GM06990 (cell line): ENCODE data around the gene EPHA6.
"Not testable (repeated sequence)": the region's sequence is repeated elsewhere in the genome, so short reads cannot be mapped to it uniquely, and the experiment has no call there.

ENCODE experiments used
- DNase-seq: peaks from one replicate; pipeline ENCODE4 v3.0.0-alpha.2; 2011; ENCODE audit not compliant: insufficient read length; ENCODE audit errors: extremely low read depth
- H3K27me3 ChIP-seq: replicated peaks from 2 replicates; pipeline ENCODE4 v1.6.0; 2011; ENCODE audit warnings: low read length; ENCODE audit not compliant: control insufficient read depth, insufficient read depth
- H3K36me3 ChIP-seq: 2 replicates; pipeline ENCODE4 v1.5.1; 2011; ENCODE audit warnings: low read length; ENCODE audit not compliant: control insufficient read depth, insufficient read depth
- H3K4me3 ChIP-seq: replicated peaks from 2 replicates; pipeline ENCODE4 v1.5.1; 2011; ENCODE audit warnings: low read depth, mild to moderate bottlenecking, control low read depth, low read length
- TF ChIP-seq, protein P1 (sequence below): IDR thresholded peaks from 2 replicates; pipeline ENCODE4 v1.5.1; 2011; ENCODE audit warnings: low read length, control low read depth, mild to moderate bottlenecking, inconsistent platforms; ENCODE audit not compliant: insufficient read depth, poor library complexity, severe bottlenecking

Gene EPHA6

GRCh38 chr3:97613139-97613538 lies 798.7 kb downstream of the EPHA6 start:
- Histone ChIP-seq H3K36me3 (no peaks in the 10 kb centered on the region), H3K4me3 (no peak overlapping the region), H3K27me3 (no peaks in the 10 kb centered on the region)
- DNase-seq, result no peak
- TF ChIP-seq, protein P1, sequence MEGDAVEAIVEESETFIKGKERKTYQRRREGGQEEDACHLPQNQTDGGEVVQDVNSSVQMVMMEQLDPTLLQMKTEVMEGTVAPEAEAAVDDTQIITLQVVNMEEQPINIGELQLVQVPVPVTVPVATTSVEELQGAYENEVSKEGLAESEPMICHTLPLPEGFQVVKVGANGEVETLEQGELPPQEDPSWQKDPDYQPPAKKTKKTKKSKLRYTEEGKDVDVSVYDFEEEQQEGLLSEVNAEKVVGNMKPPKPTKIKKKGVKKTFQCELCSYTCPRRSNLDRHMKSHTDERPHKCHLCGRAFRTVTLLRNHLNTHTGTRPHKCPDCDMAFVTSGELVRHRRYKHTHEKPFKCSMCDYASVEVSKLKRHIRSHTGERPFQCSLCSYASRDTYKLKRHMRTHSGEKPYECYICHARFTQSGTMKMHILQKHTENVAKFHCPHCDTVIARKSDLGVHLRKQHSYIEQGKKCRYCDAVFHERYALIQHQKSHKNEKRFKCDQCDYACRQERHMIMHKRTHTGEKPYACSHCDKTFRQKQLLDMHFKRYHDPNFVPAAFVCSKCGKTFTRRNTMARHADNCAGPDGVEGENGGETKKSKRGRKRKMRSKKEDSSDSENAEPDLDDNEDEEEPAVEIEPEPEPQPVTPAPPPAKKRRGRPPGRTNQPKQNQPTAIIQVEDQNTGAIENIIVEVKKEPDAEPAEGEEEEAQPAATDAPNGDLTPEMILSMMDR, result no peak

DNA sequence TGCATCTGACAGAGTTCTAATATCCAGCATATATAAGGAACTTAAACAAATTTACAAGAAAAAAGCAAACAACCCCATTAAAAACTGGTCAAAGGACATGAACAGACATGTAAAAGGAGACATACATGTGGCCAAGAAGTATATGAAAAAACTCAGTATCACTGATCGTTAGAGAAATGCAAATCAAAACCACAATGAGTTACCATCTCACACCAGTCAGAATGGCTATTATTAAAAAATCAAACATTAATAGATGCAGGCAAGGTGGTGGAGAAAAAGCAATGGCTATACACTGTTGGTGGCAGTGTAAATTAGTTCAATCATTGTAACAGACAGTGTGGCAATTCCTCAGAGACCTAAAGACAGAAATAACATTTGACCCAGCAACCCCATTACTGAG lies 806.1 kb downstream of the EPHA6 start:
- not testable (repeated sequence) for H3K36me3 ChIP-seq, DNase-seq, H3K27me3 ChIP-seq, H3K4me3 ChIP-seq

DNA sequence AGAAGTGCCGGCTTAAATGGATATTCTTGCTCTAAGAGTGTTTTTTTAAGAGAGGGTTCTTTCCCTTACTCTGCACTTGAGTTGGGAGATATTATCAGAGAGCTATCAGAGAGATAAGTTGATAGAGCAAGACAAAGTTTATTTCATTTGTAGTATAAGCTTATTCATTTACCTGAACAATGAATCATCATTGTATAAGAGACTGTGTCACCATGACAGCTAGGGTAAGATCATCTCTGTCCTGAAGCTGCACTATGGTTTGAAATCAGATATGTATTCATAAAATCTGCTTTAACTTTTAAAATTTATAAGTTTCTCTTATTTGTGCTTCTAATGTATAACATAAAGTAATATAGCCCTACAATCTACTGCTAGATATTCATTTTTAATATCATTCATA lies 822.1 kb downstream of the EPHA6 start:
- Histone ChIP-seq H3K27me3 (no peaks in the 10 kb centered on the region; the same call in 1 of the 2 replicates), H3K36me3 (no peaks in the 10 kb centered on the region), H3K4me3 (no peak overlapping the region)
- DNase-seq, result no peak
- TF ChIP-seq, protein P1, result no peak

DNA sequence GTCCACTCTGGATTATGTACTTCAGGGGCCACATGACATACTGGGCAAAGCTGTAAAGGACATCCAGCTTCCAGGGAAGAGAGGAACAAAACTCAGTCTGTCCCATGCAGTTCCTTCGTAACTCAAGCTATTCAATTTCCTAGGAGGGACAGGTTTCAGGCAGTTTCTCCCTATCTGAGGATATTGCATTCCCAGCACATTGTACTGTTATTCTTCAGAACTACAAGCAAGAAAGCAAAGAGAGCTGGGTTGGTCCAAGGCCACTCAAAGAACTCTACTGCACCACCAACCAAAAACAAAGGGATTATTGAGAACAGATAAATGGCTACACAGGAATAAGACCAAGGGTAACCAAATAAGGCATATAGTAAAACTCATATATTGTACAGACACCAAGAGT lies 832.5 kb downstream of the EPHA6 start:
- DNase-seq, result no peak
- TF ChIP-seq, protein P1, result no peak
- no peaks in the 10 kb centered on the region for H3K36me3 ChIP-seq
- no peak overlapping the region for H3K4me3 ChIP-seq
- H3K27me3 ChIP-seq, result no peaks in the 10 kb centered on the region

DNA sequence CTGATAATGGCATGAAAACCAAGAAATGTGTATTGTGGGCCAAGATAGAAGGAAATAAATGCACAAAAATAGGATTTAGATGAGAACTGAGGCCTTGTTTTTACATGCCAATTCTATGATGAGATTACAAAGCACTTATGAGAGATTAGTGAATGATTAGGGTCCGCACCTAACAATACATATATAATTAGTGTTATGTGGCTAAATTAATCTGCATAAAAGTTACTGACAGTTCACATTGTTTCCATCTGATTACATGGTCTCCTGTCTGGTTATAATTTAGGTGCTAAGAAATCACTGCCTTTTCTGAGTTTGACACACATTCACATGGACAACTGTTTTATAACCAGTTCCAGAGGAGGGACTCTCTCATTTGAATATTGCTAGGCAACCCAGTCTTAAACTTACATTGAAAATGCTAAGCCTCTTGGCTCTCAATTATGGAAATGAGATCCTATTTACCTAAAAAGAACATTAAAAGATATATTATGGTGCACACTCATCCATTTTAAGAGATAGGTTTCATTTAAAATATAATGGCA lies 833.1 kb downstream of the EPHA6 start:
- no peak for DNase-seq
- TF ChIP-seq, protein P1, result no peak
- Histone ChIP-seq H3K4me3 (no peak overlapping the region), H3K36me3 (no peaks in the 10 kb centered on the region), H3K27me3 (no peaks in the 10 kb centered on the region)

DNA sequence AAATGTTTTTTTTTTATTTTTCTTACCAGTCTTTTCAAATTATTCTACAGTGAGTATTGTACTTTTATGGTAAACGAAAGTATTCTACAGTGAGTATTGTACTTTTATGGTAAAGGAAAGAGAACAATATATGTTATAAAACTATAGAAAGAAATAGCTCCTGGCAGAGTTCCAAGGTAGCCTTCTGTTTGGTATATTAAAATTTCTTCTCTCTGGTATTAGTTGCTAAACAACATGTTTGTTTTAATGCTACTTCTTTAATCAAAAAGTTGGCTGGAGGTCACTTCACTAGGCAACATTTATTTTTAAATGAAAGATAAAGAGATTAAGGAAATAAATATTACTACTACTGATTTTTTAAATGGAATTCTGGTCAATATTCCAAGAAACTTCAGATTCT lies 841.6 kb downstream of the EPHA6 start:
- no peak for DNase-seq
- H3K4me3 ChIP-seq, result no peak overlapping the region
- TF ChIP-seq, protein P1, result no peak
- no peaks in the 10 kb centered on the region for H3K36me3 ChIP-seq
- H3K27me3 ChIP-seq, result no peaks in the 10 kb centered on the region
